ENCODE measurements around the gene GRM8.

GRM8 gene

GRCh38 chr7:126716321-126716720, 536.4 kb downstream of the GRM8 start:
- no peaks in the 10 kb centered on the region for H4K20me1 ChIP-seq (ENCODE audit: insufficient read depth, low read length, poor library complexity, severe bottlenecking)
- no peaks in the 10 kb centered on the region for H3K27me3 ChIP-seq (ENCODE audit: insufficient read depth, low read length, poor library complexity, severe bottlenecking)
- H3K9me3 ChIP-seq (ENCODE audit: insufficient read depth, low read depth, low read length): no peaks in the 10 kb centered on the region
- no peaks in the 10 kb centered on the region for H3K36me3 ChIP-seq (ENCODE audit: insufficient read depth, low read length)
- H3K4me3 ChIP-seq (ENCODE audit: low read length, poor library complexity, severe bottlenecking): no peak overlapping the region
- no peaks in the 10 kb centered on the region for H3K79me2 ChIP-seq (ENCODE audit: insufficient read depth, low read length)
- TF ChIP-seq CTCF (conservative IDR thresholded peaks at IDR 0.05; ENCODE audit: low read length) (no peak), EZH2phosphoT487 (IDR thresholded peaks at IDR 0.05; ENCODE audit: borderline replicate concordance) (no peak)
- H2AFZ ChIP-seq (ENCODE audit: low read length): no peak overlapping the region
- H3K9ac ChIP-seq (ENCODE audit: low read depth, low read length, poor library complexity, severe bottlenecking): no peak overlapping the region
- H3K4me2 ChIP-seq (ENCODE audit: low read depth, low read length, poor library complexity, severe bottlenecking): no peak overlapping the region
- no peaks in the 10 kb centered on the region for H3K9me2 ChIP-seq (replicated peaks; ENCODE audit: low read depth, low read length)
- H3K4me1 ChIP-seq (ENCODE audit: insufficient read depth, low read length, poor library complexity, severe bottlenecking): no peaks in the 10 kb centered on the region
- H3F3A ChIP-seq (ENCODE audit: low read depth): no peaks in the 10 kb centered on the region

- Histone ChIP-seq H3K9me3 (ENCODE audit: insufficient read depth, low read depth, low read length) (no peaks in the 10 kb centered on the region), H3K79me2 (ENCODE audit: insufficient read depth, low read length) (no peaks in the 10 kb centered on the region), H3K27me3 (ENCODE audit: insufficient read depth, low read length, poor library complexity, severe bottlenecking) (no peaks in the 10 kb centered on the region), H3K9ac (ENCODE audit: low read depth, low read length, poor library complexity, severe bottlenecking) (no peak overlapping the region), H2AFZ (ENCODE audit: low read length) (peak overlapping the region; percentile 27; the same call in 1 of the 2 replicates), H4K20me1 (ENCODE audit: insufficient read depth, low read length, poor library complexity, severe bottlenecking) (no peaks in the 10 kb centered on the region), H3K4me3 (ENCODE audit: low read length, poor library complexity, severe bottlenecking) (no peak overlapping the region), H3K4me2 (ENCODE audit: low read depth, low read length, poor library complexity, severe bottlenecking) (no peak overlapping the region), H3K9me2 (replicated peaks; ENCODE audit: low read depth, low read length) (no peaks in the 10 kb centered on the region), H3K4me1 (ENCODE audit: insufficient read depth, low read length, poor library complexity, severe bottlenecking) (no peaks in the 10 kb centered on the region), H3K36me3 (ENCODE audit: insufficient read depth, low read length) (no peaks in the 10 kb centered on the region), H3F3A (ENCODE audit: low read depth) (no peaks in the 10 kb centered on the region)
- TF ChIP-seq EZH2phosphoT487 (IDR thresholded peaks at IDR 0.05; ENCODE audit: borderline replicate concordance): no peak
- no peak for TF ChIP-seq CTCF (conservative IDR thresholded peaks at IDR 0.05; ENCODE audit: low read length)
These were observed 537.7 kb downstream of the GRM8 start for GRCh38 chr7:126715076-126715475.

- no peaks in the 10 kb centered on the region for H3F3A ChIP-seq (ENCODE audit: low read depth)
- H3K4me3 ChIP-seq (ENCODE audit: low read length, poor library complexity, severe bottlenecking): no peak overlapping the region
- 0 out of 2 replicates have a peak overlapping the region, but pooled peaks have one; percentile 37 for H2AFZ ChIP-seq (ENCODE audit: low read length)
- no peak overlapping the region for H3K9ac ChIP-seq (ENCODE audit: low read depth, low read length, poor library complexity, severe bottlenecking)
- H3K4me1 ChIP-seq (ENCODE audit: insufficient read depth, low read length, poor library complexity, severe bottlenecking): peaks cover 32% of the 10 kb centered on the region
- H3K79me2 ChIP-seq (ENCODE audit: insufficient read depth, low read length): no peaks in the 10 kb centered on the region
- no peak overlapping the region for H3K4me2 ChIP-seq (ENCODE audit: low read depth, low read length, poor library complexity, severe bottlenecking)
- H3K9me3 ChIP-seq (ENCODE audit: insufficient read depth, low read depth, low read length): no peaks in the 10 kb centered on the region
- no peaks in the 10 kb centered on the region for H3K36me3 ChIP-seq (ENCODE audit: insufficient read depth, low read length)
- TF ChIP-seq EZH2phosphoT487 (IDR thresholded peaks at IDR 0.05; ENCODE audit: borderline replicate concordance): no peak
- TF ChIP-seq CTCF (conservative IDR thresholded peaks at IDR 0.05; ENCODE audit: low read length): no peak
- no peaks in the 10 kb centered on the region for H3K9me2 ChIP-seq (replicated peaks; ENCODE audit: low read depth, low read length)
- H3K27me3 ChIP-seq (ENCODE audit: insufficient read depth, low read length, poor library complexity, severe bottlenecking): no peaks in the 10 kb centered on the region
- H4K20me1 ChIP-seq (ENCODE audit: insufficient read depth, low read length, poor library complexity, severe bottlenecking): no peaks in the 10 kb centered on the region
These were observed 550.3 kb downstream of the GRM8 start for GRCh38 chr7:126702242-126703016.
